Fibroblast of lung (primary cell): ENCODE data around the gene HSP90B1. TPM values are rescaled to one million over a fixed set of nuclear protein-coding genes. Genes with fewer than 3 reads are reported as not detected.

Experiments used
- DNase-seq, 2 donors: peaks; one replicate each; pipeline versions ENCODE4 v3.0.0 to v3.0.0-alpha.2; 2010; ENCODE audit warnings: low read depth in 2 of 2
- H2AFZ ChIP-seq: 2 replicates; pipeline ENCODE4 v1.5.1; 2012; ENCODE audit warnings: low read length, control low read depth, inconsistent platforms
- H3K27ac ChIP-seq: 2 replicates; pipeline ENCODE4 v1.5.1; 2011; ENCODE audit warnings: low read length, control low read depth; ENCODE audit not compliant: insufficient read depth
- H3K27me3 ChIP-seq: 2 replicates; pipeline ENCODE4 v1.5.1; 2011; ENCODE audit warnings: mild to moderate bottlenecking, low read length; ENCODE audit not compliant: control insufficient read depth, insufficient read depth
- H3K36me3 ChIP-seq: 2 replicates; pipeline ENCODE4 v1.5.1; 2011; ENCODE audit warnings: low read length; ENCODE audit not compliant: control insufficient read depth, insufficient read depth
- H3K4me1 ChIP-seq: 2 replicates; pipeline ENCODE4 v1.5.1; 2011; ENCODE audit warnings: low read length; ENCODE audit not compliant: control insufficient read depth, insufficient read depth; ENCODE audit errors: extremely low read depth
- H3K4me2 ChIP-seq: 2 replicates; pipeline ENCODE4 v1.5.1; 2011; ENCODE audit warnings: low read length, control low read depth; ENCODE audit not compliant: insufficient read depth; ENCODE audit errors: extremely low read depth
- H3K4me3 ChIP-seq, 4 experiments: fragments of 200-600 bp in 1 of 4; sonication (generic) in 1 of 4; replicated peaks in 1 of 4; 2 replicates each; pipeline ENCODE4 v1.5.1; 2011 to 2016; ENCODE audit warnings: low read length in 4 of 4, low read depth in 3 of 4, mild to moderate bottlenecking in 3 of 4, control low read depth in 2 of 4, inconsistent platforms in 1 of 4, mixed read lengths in 1 of 4; ENCODE audit not compliant: insufficient read depth in 1 of 4; ENCODE audit errors: control extremely low read depth in 1 of 4
- H3K79me2 ChIP-seq: 2 replicates; pipeline ENCODE4 v1.5.1; 2012; ENCODE audit warnings: mild to moderate bottlenecking, low read length, inconsistent platforms; ENCODE audit not compliant: control insufficient read depth, insufficient read depth
- H3K9ac ChIP-seq: 2 replicates; pipeline ENCODE4 v1.5.1; 2011; ENCODE audit warnings: mild to moderate bottlenecking, low read length, control low read depth; ENCODE audit not compliant: insufficient read depth
- H3K9me3 ChIP-seq: 2 replicates; pipeline ENCODE4 v1.5.1; 2012; ENCODE audit warnings: low read depth, low read length; ENCODE audit not compliant: control insufficient read depth, insufficient read depth
- H4K20me1 ChIP-seq: 2 replicates; pipeline ENCODE4 v1.5.1; 2011; ENCODE audit warnings: low read length; ENCODE audit not compliant: control insufficient read depth, insufficient read depth; ENCODE audit errors: extremely low read depth
- CTCF ChIP-seq, 2 donors: IDR thresholded peaks in 1 of 2; conservative IDR thresholded peaks in 1 of 2; 1 replicate in 1 of 2; 2 replicates in 1 of 2; pipeline ENCODE4 v1.5.1; 2011 to 2012; ENCODE audit warnings: low read length in 2 of 2, control low read depth in 1 of 2, inconsistent platforms in 1 of 2, low read depth in 1 of 2, mild to moderate bottlenecking in 1 of 2
- EZH2 ChIP-seq: IDR thresholded peaks from 2 replicates; pipeline ENCODE4 v1.5.1; 2012; ENCODE audit warnings: low read length, control low read depth, mild to moderate bottlenecking; ENCODE audit errors: missing control alignments
- polyA minus RNA-seq: library from RNA; depleted of rRNA, polyadenylated mRNA; stranded (reverse); fragments of >200 nt; gene quantifications from 2 replicates; pipeline ENCODE4 v1.2.3, GENCODE V29; 2011; ENCODE audit warnings: low replicate concordance
- polyA plus RNA-seq, 2 donors: library from polyadenylated mRNA; depleted of rRNA in 1 of 2; stranded (reverse) in 1 of 2; unstranded in 1 of 2; fragments of >200 nt; gene quantifications; 2 replicates each; pipeline ENCODE4 v1.2.1, GENCODE V29; 2011 to 2012; ENCODE audit warnings: missing spikeins in 1 of 2
- total RNA-seq: library from RNA; depleted of rRNA; stranded (reverse); fragments of >200 nt; gene quantifications from 2 replicates; pipeline ENCODE4 v1.2.1, GENCODE V29; 2014

HSP90B1 gene
- total RNA-seq (381 and 1,015 TPM in 2 replicates), polyA plus RNA-seq (779 and 983 TPM in 2 replicates), polyA minus RNA-seq (27.7 and 36.5 TPM in 2 replicates)
- 618 and 749 TPM in 2 replicates for polyA plus RNA-seq (2012)

- Histone ChIP-seq H3K27ac (peak within 1 kb of the TSS; percentile 89), H3K4me1 (peaks cover 3% of the 10 kb centered on the region), H3K4me3 (peak within 1 kb of the TSS; percentile 66 to 95 (median 81)), H4K20me1 (no peaks in the 10 kb centered on the region), H3K9ac (peak within 1 kb of the TSS; percentile 96), H3K9me3 (no peaks in the 10 kb centered on the region), H3K4me2 (peak within 1 kb of the TSS; percentile 95), H2AFZ (peak within 1 kb of the TSS; percentile 89), H3K27me3 (no peaks in the 10 kb centered on the region), H3K79me2 (peaks cover 44% of the 10 kb centered on the region), H3K36me3 (peaks cover 9% of the 10 kb centered on the region)
- peak; percentile 100 for DNase-seq
- TF ChIP-seq EZH2 (no peak), CTCF (conservative IDR thresholded peaks at IDR 0.05 in 1 of 2, IDR thresholded peaks at IDR 0.05 in 1 of 2; ENCODE audit: low read depth in 1 of 2, low read length in 2 of 2) (no peak)
Measured at GRCh38 chr12:103930034-103930786, at the start of gene HSP90B1. TSS of gene HSP90B1 (plus strand) at chr12:103930410. CDS start at chr12:103930516, 106 bp downstream.

GRCh38 chr12:103881261-103881660 lies 48.9 kb upstream of the HSP90B1 start:
- DNase-seq = no peak
- Histone ChIP-seq H3K9me3 (no peaks in the 10 kb centered on the region), H3K27me3 (no peaks in the 10 kb centered on the region), H3K79me2 (no peaks in the 10 kb centered on the region), H3K9ac (no peak overlapping the region), H3K4me1 (no peaks in the 10 kb centered on the region), H2AFZ (no peak overlapping the region), H3K4me3 (no peak overlapping the region), H4K20me1 (no peaks in the 10 kb centered on the region), H3K4me2 (no peak overlapping the region), H3K27ac (no peak overlapping the region), H3K36me3 (no peaks in the 10 kb centered on the region)
- TF ChIP-seq CTCF (conservative IDR thresholded peaks at IDR 0.05 in 1 of 2, IDR thresholded peaks at IDR 0.05 in 1 of 2; ENCODE audit: low read depth in 1 of 2, low read length in 2 of 2) = no peak
- no peak for TF ChIP-seq EZH2

DNA sequence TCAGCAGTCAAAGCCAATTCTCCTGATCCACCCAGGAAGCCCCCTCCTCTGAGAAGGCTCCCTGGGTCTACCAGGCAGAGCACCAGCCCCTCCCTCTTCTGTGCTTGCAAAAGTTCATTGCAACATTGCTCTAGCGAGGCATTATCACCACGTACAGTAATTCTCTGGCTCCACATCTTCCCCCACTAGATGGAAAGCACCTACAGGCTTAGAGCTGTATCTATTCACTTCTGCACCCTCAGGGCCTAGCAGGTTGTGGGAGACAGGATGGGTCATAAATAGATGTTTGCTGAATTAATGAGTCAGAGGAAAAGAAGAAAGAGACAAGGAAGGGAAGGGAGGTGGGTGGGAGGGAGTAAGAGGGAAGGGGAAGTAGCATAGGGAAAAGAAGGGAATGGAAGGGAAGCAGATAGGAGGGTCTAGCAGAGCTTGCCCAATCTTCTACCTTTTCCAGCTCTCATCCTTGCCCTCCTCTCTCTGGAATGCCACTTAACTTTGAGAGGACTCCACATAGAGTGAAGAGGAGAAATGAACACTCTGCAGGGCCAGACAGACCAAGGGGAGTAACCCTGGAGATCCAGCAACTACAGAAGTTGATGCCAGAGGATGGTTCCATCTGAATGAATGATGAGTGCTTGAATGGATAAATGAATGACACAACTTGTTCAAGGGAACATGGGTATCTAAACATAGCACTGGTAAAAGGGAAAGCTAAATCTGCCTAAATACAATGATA lies 47.2 kb upstream of the HSP90B1 start:
- no peak overlapping the region for H3K4me3 ChIP-seq
- no peaks in the 10 kb centered on the region for H4K20me1 ChIP-seq
- no peak overlapping the region for H3K27ac ChIP-seq
- H2AFZ ChIP-seq = no peak overlapping the region
- no peak for DNase-seq
- H3K9me3 ChIP-seq = no peaks in the 10 kb centered on the region
- no peak overlapping the region for H3K4me2 ChIP-seq
- H3K9ac ChIP-seq = no peak overlapping the region
- TF ChIP-seq CTCF (conservative IDR thresholded peaks at IDR 0.05 in 1 of 2, IDR thresholded peaks at IDR 0.05 in 1 of 2; ENCODE audit: low read depth in 1 of 2, low read length in 2 of 2) = no peak
- no peak for TF ChIP-seq EZH2
- H3K79me2 ChIP-seq = no peaks in the 10 kb centered on the region
- H3K4me1 ChIP-seq = no peaks in the 10 kb centered on the region
- no peaks in the 10 kb centered on the region for H3K27me3 ChIP-seq
- H3K36me3 ChIP-seq = no peaks in the 10 kb centered on the region
